PC-3 (cell line): Measurements from ENCODE around the gene CMTR2.

Experiments used
- CTCF ChIP-seq: fragments of 300-600 bp; sonication (generic); conservative IDR thresholded peaks from 2 replicates; pipeline ENCODE4 v1.5.1; 2017; ENCODE audit warnings: antibody characterized with exemption, low read depth, mild to moderate bottlenecking, low read length
- EZH2 ChIP-seq: fragments of 300-600 bp; sonication (generic); IDR thresholded peaks from one replicate; pipeline ENCODE4 v1.6.1; 2017; ENCODE audit warnings: antibody characterized with exemption, mild to moderate bottlenecking, low read length; ENCODE audit not compliant: unreplicated experiment
- EZH2phosphoT487 ChIP-seq: fragments of 300-600 bp; sonication (generic); IDR thresholded peaks from 2 replicates; pipeline ENCODE4 v1.6.1; 2018; ENCODE audit warnings: mild to moderate bottlenecking, antibody characterized with exemption, low read length, borderline replicate concordance

GRCh38 chr16:71303938-71304337 lies 14.7 kb upstream of the CMTR2 start:
- TF ChIP-seq CTCF (no peak), EZH2 (no peak), EZH2phosphoT487 (no peak)
